ENCODE results near the gene ARHGEF19. TPM values are rescaled to one million over a fixed set of nuclear protein-coding genes. Genes with fewer than 3 reads are reported as not detected.

ARHGEF19 gene
- total and polyA plus RNA-seq, 10 of the 15 experiments (the other 5 are each of a cell fraction or from before 2014, with no cell fraction given) = 0.15 to 2.9 (median 0.67) TPM; not detected in 1

DNA sequence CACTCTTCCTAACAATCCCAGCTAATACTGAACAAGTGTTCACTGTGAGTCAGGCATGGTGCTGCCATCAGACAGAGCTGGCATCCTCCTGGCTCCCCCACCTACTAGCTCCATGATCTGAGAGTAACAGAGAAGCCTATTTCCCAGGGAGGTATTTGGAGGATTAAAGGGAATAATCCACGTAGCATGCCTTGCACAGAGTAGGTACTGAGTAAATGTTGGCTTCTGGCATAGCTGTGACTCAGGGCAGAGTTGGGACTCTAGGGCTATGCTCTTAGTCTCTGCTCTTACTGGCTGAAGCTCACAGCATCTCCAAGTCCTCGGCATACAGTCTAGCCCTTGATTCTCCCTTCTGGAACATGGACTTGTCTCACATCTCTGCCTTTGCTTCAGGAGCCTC lies 8.2 kb downstream of the ARHGEF19 start:
- POLR2A ChIA-PET = interaction anchor here (0.5 to 1.9 kb wide), 2 partner anchors 13 to 151 kb away, joined by 3 to 4 read pairs; no protein-coding TSS in a partner anchor
- SMC1A ChIA-PET (ENCODE audit: uncharacterized antibody, unreplicated experiment) = interaction anchor here (0.5 to 0.6 kb wide), 2 partner anchors 18 to 90 kb away, joined by 3 read pairs; no protein-coding TSS in a partner anchor
- no peak for TF ChIP-seq CBX5 (IDR thresholded peaks at IDR 0.05; ENCODE audit: low read depth)
- no peak for TF ChIP-seq ESRRA (IDR thresholded peaks at IDR 0.05; ENCODE audit: low read length)
- no peak for TF ChIP-seq MYC (IDR thresholded peaks at IDR 0.05; ENCODE audit: insufficient read depth, insufficient read length, insufficient replicate concordance, low read length, severe bottlenecking)
- TF ChIP-seq POU2F2 (IDR thresholded peaks at IDR 0.05; ENCODE audit: borderline replicate concordance, low read depth, low read length) = no peak
- TF ChIP-seq, protein P1, sequence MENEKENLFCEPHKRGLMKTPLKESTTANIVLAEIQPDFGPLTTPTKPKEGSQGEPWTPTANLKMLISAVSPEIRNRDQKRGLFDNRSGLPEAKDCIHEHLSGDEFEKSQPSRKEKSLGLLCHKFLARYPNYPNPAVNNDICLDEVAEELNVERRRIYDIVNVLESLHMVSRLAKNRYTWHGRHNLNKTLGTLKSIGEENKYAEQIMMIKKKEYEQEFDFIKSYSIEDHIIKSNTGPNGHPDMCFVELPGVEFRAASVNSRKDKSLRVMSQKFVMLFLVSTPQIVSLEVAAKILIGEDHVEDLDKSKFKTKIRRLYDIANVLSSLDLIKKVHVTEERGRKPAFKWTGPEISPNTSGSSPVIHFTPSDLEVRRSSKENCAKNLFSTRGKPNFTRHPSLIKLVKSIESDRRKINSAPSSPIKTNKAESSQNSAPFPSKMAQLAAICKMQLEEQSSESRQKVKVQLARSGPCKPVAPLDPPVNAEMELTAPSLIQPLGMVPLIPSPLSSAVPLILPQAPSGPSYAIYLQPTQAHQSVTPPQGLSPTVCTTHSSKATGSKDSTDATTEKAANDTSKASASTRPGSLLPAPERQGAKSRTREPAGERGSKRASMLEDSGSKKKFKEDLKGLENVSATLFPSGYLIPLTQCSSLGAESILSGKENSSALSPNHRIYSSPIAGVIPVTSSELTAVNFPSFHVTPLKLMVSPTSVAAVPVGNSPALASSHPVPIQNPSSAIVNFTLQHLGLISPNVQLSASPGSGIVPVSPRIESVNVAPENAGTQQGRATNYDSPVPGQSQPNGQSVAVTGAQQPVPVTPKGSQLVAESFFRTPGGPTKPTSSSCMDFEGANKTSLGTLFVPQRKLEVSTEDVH (IDR thresholded peaks at IDR 0.05; ENCODE audit: low read depth, partially characterized antibody) = no peak
- TF ChIP-seq ELK1 (IDR thresholded peaks at IDR 0.05; ENCODE audit: low read depth, low read length) = no peak
- TF ChIP-seq RELA (IDR thresholded peaks at IDR 0.05; ENCODE audit: borderline replicate concordance, partially characterized antibody) = no peak
- TF ChIP-seq, protein P2, sequence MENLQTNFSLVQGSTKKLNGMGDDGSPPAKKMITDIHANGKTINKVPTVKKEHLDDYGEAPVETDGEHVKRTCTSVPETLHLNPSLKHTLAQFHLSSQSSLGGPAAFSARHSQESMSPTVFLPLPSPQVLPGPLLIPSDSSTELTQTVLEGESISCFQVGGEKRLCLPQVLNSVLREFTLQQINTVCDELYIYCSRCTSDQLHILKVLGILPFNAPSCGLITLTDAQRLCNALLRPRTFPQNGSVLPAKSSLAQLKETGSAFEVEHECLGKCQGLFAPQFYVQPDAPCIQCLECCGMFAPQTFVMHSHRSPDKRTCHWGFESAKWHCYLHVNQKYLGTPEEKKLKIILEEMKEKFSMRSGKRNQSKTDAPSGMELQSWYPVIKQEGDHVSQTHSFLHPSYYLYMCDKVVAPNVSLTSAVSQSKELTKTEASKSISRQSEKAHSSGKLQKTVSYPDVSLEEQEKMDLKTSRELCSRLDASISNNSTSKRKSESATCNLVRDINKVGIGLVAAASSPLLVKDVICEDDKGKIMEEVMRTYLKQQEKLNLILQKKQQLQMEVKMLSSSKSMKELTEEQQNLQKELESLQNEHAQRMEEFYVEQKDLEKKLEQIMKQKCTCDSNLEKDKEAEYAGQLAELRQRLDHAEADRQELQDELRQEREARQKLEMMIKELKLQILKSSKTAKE (IDR thresholded peaks at IDR 0.05; ENCODE audit: low read depth, poor library complexity, severe bottlenecking) = no peak
- TF ChIP-seq, protein P3, sequence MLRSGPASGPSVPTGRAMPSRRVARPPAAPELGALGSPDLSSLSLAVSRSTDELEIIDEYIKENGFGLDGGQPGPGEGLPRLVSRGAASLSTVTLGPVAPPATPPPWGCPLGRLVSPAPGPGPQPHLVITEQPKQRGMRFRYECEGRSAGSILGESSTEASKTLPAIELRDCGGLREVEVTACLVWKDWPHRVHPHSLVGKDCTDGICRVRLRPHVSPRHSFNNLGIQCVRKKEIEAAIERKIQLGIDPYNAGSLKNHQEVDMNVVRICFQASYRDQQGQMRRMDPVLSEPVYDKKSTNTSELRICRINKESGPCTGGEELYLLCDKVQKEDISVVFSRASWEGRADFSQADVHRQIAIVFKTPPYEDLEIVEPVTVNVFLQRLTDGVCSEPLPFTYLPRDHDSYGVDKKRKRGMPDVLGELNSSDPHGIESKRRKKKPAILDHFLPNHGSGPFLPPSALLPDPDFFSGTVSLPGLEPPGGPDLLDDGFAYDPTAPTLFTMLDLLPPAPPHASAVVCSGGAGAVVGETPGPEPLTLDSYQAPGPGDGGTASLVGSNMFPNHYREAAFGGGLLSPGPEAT (IDR thresholded peaks at IDR 0.05; ENCODE audit: low read depth) = no peak
- TF ChIP-seq IKZF2 (IDR thresholded peaks at IDR 0.05) = no peak
- no peak for TF ChIP-seq RUNX3 (IDR thresholded peaks at IDR 0.05; ENCODE audit: low read length)
- H3K4me1 ChIP-seq (ENCODE audit: control insufficient read depth, insufficient read depth, low read length) = peaks cover 4% of the 10 kb centered on the region; the same call in 1 of the 2 replicates
- no peaks in the 10 kb centered on the region for H3K9me3 ChIP-seq (replicated peaks; ENCODE audit: control insufficient read depth, insufficient read depth, low read length)
- no peaks in the 10 kb centered on the region for H4K20me1 ChIP-seq (ENCODE audit: control insufficient read depth, insufficient read depth)
- ATAC-seq = no peak
- in situ Hi-C loops (cut with MboI) (no loop called here), intact Hi-C loops (cut with micrococcal nuclease; ENCODE audit: unreplicated experiment) (no loop called here)
- no peak overlapping the region for H3K9ac ChIP-seq (ENCODE audit: control insufficient read depth, insufficient read depth, low read length)
- H3K4me3 ChIP-seq = no peak overlapping the region
- no TSS peak for BruUV-seq (replicated peaks)
- H2AFZ ChIP-seq (ENCODE audit: control insufficient read depth, low read depth, low read length) = no peak overlapping the region
- no peaks in the 10 kb centered on the region for H3K36me3 ChIP-seq (ENCODE audit: control insufficient read depth in 2 of 2, insufficient read depth in 2 of 2, low read length in 1 of 2)
- H3K27me3 ChIP-seq (replicated peaks in 1 of 2; ENCODE audit: control insufficient read depth in 2 of 2, insufficient read depth in 2 of 2, low read length in 1 of 2) = no peaks in the 10 kb centered on the region
- no peaks in the 10 kb centered on the region for H3K79me2 ChIP-seq (ENCODE audit: control insufficient read depth, insufficient read depth, low read length)
- H3K27ac ChIP-seq (ENCODE audit: control insufficient read depth, insufficient read depth) = no peak overlapping the region
- no peak for DNase-seq (ENCODE audit: low read depth, low spot score)
- 83% methylated on average over 2 of the region's 2 CpGs for WGBS (ENCODE audit: insufficient coverage, insufficient replicate concordance, low lambda C conversion rate, missing lambda C conversion rate)
- H3K4me2 ChIP-seq (ENCODE audit: control insufficient read depth, insufficient read depth) = no peak overlapping the region
- CTCF ChIA-PET = interaction anchor here (0.9 to 3.4 kb wide), 8 partner anchors 8 to 165 kb away, joined by 3 to 18 read pairs (median 4); partner anchors contain the start of gene ARHGEF19
- no peak for FAIRE-seq
- RAD21 ChIA-PET (ENCODE audit: unreplicated experiment) = no interaction called here

Measured in GM12878 (cell line).